Mesendoderm (in vitro differentiated cells): Measurements from ENCODE around the gene HBP1.

ENCODE experiments used
- DNase-seq: peaks from one replicate; pipeline ENCODE4 v3.0.0; 2013
- H2AK5ac ChIP-seq: 2 replicates; pipeline ENCODE4 v1.6.1; 2013; ENCODE audit warnings: low read length, inconsistent platforms
- H2BK120ac ChIP-seq: 2 replicates; pipeline ENCODE4 v1.6.1; 2013; ENCODE audit warnings: low read depth, mild to moderate bottlenecking, low read length, moderate library complexity, mixed read lengths
- H2BK15ac ChIP-seq: replicated peaks from 2 replicates; pipeline ENCODE4 v1.6.1; 2013; ENCODE audit warnings: low read depth, mild to moderate bottlenecking, moderate library complexity
- H2BK5ac ChIP-seq: 2 replicates; pipeline ENCODE4 v1.6.1; 2013; ENCODE audit warnings: low read length, inconsistent platforms
- H3K18ac ChIP-seq: 2 replicates; pipeline ENCODE4 v1.6.1; 2013; ENCODE audit warnings: mild to moderate bottlenecking, low read length, mixed read lengths
- H3K23ac ChIP-seq: one replicate; pipeline ENCODE4 v1.6.1; 2013; ENCODE audit warnings: low read length
- H3K27ac ChIP-seq: 2 replicates; pipeline ENCODE4 v1.5.1; 2013; ENCODE audit warnings: low read depth, mild to moderate bottlenecking, inconsistent platforms, low read length, moderate library complexity
- H3K27me3 ChIP-seq: 2 replicates; pipeline ENCODE4 v1.6.1; 2013; ENCODE audit warnings: low read length, control low read depth, mild to moderate bottlenecking, inconsistent platforms; ENCODE audit not compliant: insufficient read depth, poor library complexity
- H3K36me3 ChIP-seq: 2 replicates; pipeline ENCODE4 v1.6.1; 2013; ENCODE audit warnings: low read length, inconsistent platforms; ENCODE audit not compliant: control insufficient read depth, insufficient read depth
- H3K4ac ChIP-seq: one replicate; pipeline ENCODE4 v1.6.1; 2013; ENCODE audit warnings: low read depth, mild to moderate bottlenecking, low read length, moderate library complexity
- H3K4me1 ChIP-seq: 2 replicates; pipeline ENCODE4 v1.6.1; 2013; ENCODE audit warnings: low read depth, low read length, inconsistent platforms; ENCODE audit not compliant: control insufficient read depth
- H3K4me2 ChIP-seq: 2 replicates; pipeline ENCODE4 v1.6.1; 2013; ENCODE audit warnings: low read length
- H3K4me3 ChIP-seq: 2 replicates; pipeline ENCODE4 v1.5.1; 2013; ENCODE audit warnings: mild to moderate bottlenecking, low read length
- H3K56ac ChIP-seq: one replicate; pipeline ENCODE4 v1.6.1; 2013; ENCODE audit warnings: low read length
- H3K79me1 ChIP-seq: 2 replicates; pipeline ENCODE4 v1.6.1; 2013; ENCODE audit warnings: low read length, inconsistent platforms
- H3K79me2 ChIP-seq: 2 replicates; pipeline ENCODE4 v1.6.1; 2013; ENCODE audit warnings: mild to moderate bottlenecking, low read length; ENCODE audit not compliant: control insufficient read depth, insufficient read depth
- H3K9ac ChIP-seq: 2 replicates; pipeline ENCODE4 v1.6.1; 2013; ENCODE audit warnings: low read length, inconsistent platforms
- H4K5ac ChIP-seq: one replicate; pipeline ENCODE4 v1.6.1; 2013; ENCODE audit warnings: low read length
- H4K8ac ChIP-seq: one replicate; pipeline ENCODE4 v1.6.1; 2013; ENCODE audit warnings: low read depth, mild to moderate bottlenecking, control low read depth, low read length, moderate library complexity
- WGBS: extraction: QIAGEN DNeasy Blood & Tissue Kit; methylation state at CpG from one replicate; pipeline ENCODE4 v1.1.7; 2013; ENCODE audit warnings: low lambda C conversion rate, missing lambda C conversion rate; ENCODE audit not compliant: insufficient coverage; ENCODE audit errors: extremely low coverage; 5-methylcytosine and 5-hydroxymethylcytosine counted together

Gene HBP1

DNA sequence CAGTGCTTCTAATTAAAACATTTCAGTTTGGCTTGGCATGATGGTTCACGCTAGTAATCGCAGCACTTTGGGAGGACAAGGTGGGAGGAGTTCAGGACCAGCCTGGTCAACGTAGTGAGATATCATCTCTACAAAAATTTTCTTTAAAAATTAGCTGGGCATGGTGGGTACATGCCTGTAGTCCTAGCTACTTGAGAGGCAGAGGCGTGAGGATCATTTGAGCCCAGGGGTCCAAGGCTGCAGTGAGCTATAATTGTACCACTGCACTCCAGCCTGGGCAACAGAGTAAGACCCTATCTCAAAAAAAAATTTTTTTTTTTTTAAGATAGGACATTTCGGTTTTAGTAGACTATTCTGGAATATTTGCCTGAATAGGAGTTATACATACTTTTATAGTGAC is 12.4 kb downstream of the HBP1 start:
- H4K8ac ChIP-seq = no peak overlapping the region
- H3K4me3 ChIP-seq = no peak overlapping the region
- no peak overlapping the region for H2BK120ac ChIP-seq
- no peak overlapping the region for H3K27ac ChIP-seq
- no peaks in the 10 kb centered on the region for H3K4me1 ChIP-seq
- no peak overlapping the region for H2BK5ac ChIP-seq
- H3K23ac ChIP-seq = no peak overlapping the region
- H3K56ac ChIP-seq = no peak overlapping the region
- H3K9ac ChIP-seq = no peak overlapping the region
- no peak overlapping the region for H3K4ac ChIP-seq
- no peak overlapping the region for H2AK5ac ChIP-seq
- H3K36me3 ChIP-seq = peaks cover 2% of the 10 kb centered on the region
- H4K5ac ChIP-seq = no peak overlapping the region
- no CpG with 5 or more reads among the region's 5 CpGs for WGBS
- H2BK15ac ChIP-seq = no peak overlapping the region
- H3K79me1 ChIP-seq = peaks cover 2% of the 10 kb centered on the region
- H3K18ac ChIP-seq = no peak overlapping the region
- H3K27me3 ChIP-seq = no peaks in the 10 kb centered on the region
- H3K79me2 ChIP-seq = no peaks in the 10 kb centered on the region
- no peak for DNase-seq
- no peak overlapping the region for H3K4me2 ChIP-seq

DNA sequence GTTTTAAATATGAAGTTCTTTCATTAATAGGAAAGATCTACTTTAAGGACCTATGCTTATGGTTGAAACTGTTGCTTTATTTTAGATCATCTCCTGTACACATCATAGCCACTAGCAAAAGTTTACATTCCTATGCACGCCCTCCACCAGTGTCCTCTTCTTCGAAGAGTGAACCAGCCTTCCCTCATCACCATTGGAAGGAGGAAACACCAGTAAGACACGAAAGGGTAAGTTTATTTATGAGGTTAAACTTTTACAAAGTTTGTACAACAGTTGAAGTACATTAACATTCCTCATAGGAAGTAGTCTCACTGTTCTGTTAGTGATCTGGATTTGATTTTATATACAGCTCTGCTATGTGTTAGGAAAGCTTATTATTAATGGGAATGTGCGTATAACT is 16.9 kb downstream of the HBP1 start:
- DNase-seq = no peak
- no peak overlapping the region for H3K27ac ChIP-seq
- WGBS = no CpG with 5 or more reads among the region's 4 CpGs

DNA sequence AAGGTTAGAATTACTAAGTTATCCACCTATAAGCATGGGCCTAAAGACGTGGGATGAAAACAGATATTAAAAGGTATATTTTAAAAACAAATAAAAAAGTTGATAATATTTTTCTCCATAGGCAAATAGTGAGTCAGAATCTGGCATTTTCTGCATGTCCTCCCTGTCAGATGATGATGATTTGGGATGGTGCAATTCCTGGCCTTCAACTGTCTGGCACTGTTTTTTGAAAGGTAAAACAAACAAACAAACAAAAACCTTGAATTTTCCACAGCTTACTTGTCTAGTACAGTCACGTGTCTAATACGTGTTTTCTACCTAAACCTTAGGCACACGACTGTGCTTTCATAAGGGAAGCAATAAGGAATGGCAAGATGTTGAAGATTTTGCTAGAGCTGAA is 17.4 kb downstream of the HBP1 start:
- no peak overlapping the region for H3K18ac ChIP-seq
- H3K4me2 ChIP-seq = no peak overlapping the region
- peaks cover 2% of the 10 kb centered on the region for H3K36me3 ChIP-seq
- no peak overlapping the region for H3K56ac ChIP-seq
- no CpG with 5 or more reads among the region's 4 CpGs for WGBS
- no peaks in the 10 kb centered on the region for H3K27me3 ChIP-seq
- no peaks in the 10 kb centered on the region for H3K79me2 ChIP-seq
- no peak overlapping the region for H3K27ac ChIP-seq
- no peak overlapping the region for H3K4me3 ChIP-seq
- no peak overlapping the region for H4K5ac ChIP-seq
- no peak overlapping the region for H2AK5ac ChIP-seq
- no peak overlapping the region for H2BK120ac ChIP-seq
- H4K8ac ChIP-seq = no peak overlapping the region
- H3K9ac ChIP-seq = no peak overlapping the region
- no peaks in the 10 kb centered on the region for H3K4me1 ChIP-seq
- H2BK15ac ChIP-seq = no peak overlapping the region
- no peak overlapping the region for H2BK5ac ChIP-seq
- no peak overlapping the region for H3K23ac ChIP-seq
- no peaks in the 10 kb centered on the region for H3K79me1 ChIP-seq
- no peak for DNase-seq
- no peak overlapping the region for H3K4ac ChIP-seq

More for the DNA sequence above, 16.9 kb downstream of the HBP1 start:
- Histone ChIP-seq H3K4me1 (no peaks in the 10 kb centered on the region), H3K4me2 (no peak overlapping the region), H3K4ac (no peak overlapping the region), H2BK120ac (no peak overlapping the region), H3K27me3 (no peaks in the 10 kb centered on the region), H2AK5ac (no peak overlapping the region), H3K36me3 (peaks cover 2% of the 10 kb centered on the region), H3K79me1 (no peaks in the 10 kb centered on the region), H3K23ac (no peak overlapping the region), H2BK15ac (no peak overlapping the region), H2BK5ac (no peak overlapping the region), H3K79me2 (no peaks in the 10 kb centered on the region), H3K9ac (no peak overlapping the region), H3K4me3 (no peak overlapping the region), H4K8ac (no peak overlapping the region), H3K56ac (no peak overlapping the region), H4K5ac (no peak overlapping the region), H3K18ac (no peak overlapping the region)

DNA sequence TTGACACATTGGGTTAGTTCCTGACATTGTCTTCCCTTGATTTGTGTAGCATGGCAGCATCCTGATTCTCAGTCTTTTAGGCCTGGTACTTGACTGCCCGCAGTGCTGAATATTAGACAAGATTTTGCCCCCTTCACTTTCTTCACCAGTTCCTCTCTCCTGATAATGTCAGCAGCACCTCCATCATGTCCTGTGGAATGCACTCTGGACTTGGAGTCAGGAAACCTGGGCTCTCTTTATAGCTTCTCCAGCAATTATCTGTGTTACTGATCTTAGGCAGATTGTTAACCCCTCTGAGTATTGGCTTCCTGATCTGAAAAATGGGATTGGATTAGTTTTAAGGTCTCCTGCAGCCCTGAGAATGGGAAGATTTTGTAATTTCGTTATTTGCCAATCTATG is 19.0 kb downstream of the HBP1 start:
- WGBS = no CpG with 5 or more reads among the region's 2 CpGs
- Histone ChIP-seq H3K56ac (no peak overlapping the region), H3K4me2 (no peak overlapping the region), H2BK15ac (no peak overlapping the region), H3K18ac (no peak overlapping the region), H2BK120ac (no peak overlapping the region), H3K4me3 (no peak overlapping the region), H4K8ac (no peak overlapping the region), H3K27me3 (no peaks in the 10 kb centered on the region), H3K4me1 (no peaks in the 10 kb centered on the region), H2BK5ac (no peak overlapping the region), H4K5ac (no peak overlapping the region), H3K4ac (no peak overlapping the region), H2AK5ac (no peak overlapping the region), H3K36me3 (no peaks in the 10 kb centered on the region), H3K79me2 (no peaks in the 10 kb centered on the region), H3K9ac (no peak overlapping the region), H3K27ac (no peak overlapping the region), H3K79me1 (no peaks in the 10 kb centered on the region), H3K23ac (no peak overlapping the region)
- DNase-seq = no peak

DNA sequence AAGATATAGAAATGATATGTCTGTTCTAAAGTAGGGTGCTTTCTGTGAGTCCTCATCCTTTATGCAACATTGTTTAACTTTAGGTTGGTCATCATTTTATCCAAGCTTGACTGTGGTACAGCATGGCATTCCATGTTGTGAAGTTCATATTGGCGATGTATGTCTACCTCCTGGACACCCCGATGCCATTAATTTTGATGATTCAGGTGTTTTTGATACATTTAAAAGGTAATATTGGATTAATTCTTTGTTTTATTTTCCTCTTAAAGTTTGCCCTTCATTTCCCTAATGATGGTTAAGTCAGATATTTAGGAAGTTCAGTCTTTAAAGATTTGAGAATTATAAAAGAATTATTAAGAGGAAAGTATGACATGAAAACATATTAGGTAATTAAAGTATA is 21.3 kb downstream of the HBP1 start:
- Histone ChIP-seq H3K56ac (no peak overlapping the region), H3K9ac (no peak overlapping the region), H3K27ac (no peak overlapping the region), H3K79me1 (no peaks in the 10 kb centered on the region), H3K79me2 (no peaks in the 10 kb centered on the region), H3K18ac (no peak overlapping the region), H3K27me3 (no peaks in the 10 kb centered on the region), H3K23ac (no peak overlapping the region), H2BK15ac (no peak overlapping the region), H2BK120ac (no peak overlapping the region), H3K36me3 (no peaks in the 10 kb centered on the region), H2AK5ac (no peak overlapping the region), H3K4me2 (no peak overlapping the region), H3K4me1 (no peaks in the 10 kb centered on the region), H3K4ac (no peak overlapping the region), H2BK5ac (no peak overlapping the region), H4K5ac (no peak overlapping the region), H3K4me3 (no peak overlapping the region), H4K8ac (no peak overlapping the region)
- no CpG with 5 or more reads among the region's 2 CpGs for WGBS
- no peak for DNase-seq

DNA sequence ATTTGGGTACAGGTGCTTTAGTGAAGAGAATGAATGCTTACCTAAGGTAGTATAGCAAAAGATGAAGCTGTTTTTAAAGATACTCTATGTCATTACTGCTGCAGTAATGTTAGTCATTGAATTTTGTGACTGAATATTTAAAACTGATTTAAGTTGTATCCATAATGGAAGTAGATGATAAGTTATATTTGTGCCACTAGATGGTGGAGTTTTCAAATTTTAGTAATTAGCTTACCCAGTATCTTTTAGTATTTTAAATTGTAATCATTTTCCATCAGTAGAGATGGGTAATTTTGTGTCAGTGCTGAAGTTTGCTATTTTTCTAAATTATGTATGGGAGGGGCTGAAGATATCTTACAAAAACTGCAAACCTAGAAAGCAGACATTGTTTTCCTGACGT is 25.2 kb downstream of the HBP1 start:
- Histone ChIP-seq H4K8ac (no peak overlapping the region), H2AK5ac (no peak overlapping the region), H2BK5ac (no peak overlapping the region), H4K5ac (no peak overlapping the region), H3K4me1 (no peaks in the 10 kb centered on the region), H3K4me3 (no peak overlapping the region), H3K23ac (no peak overlapping the region), H2BK15ac (no peak overlapping the region), H3K56ac (no peak overlapping the region), H3K36me3 (no peaks in the 10 kb centered on the region), H3K4ac (no peak overlapping the region), H3K79me2 (no peaks in the 10 kb centered on the region), H3K18ac (no peak overlapping the region), H3K79me1 (no peaks in the 10 kb centered on the region), H3K4me2 (no peak overlapping the region), H2BK120ac (no peak overlapping the region), H3K27me3 (no peaks in the 10 kb centered on the region), H3K9ac (no peak overlapping the region), H3K27ac (no peak overlapping the region)
- WGBS = no CpG with 5 or more reads among the region's 1 CpG
- DNase-seq = no peak
